HT1080 (cell line): Measurements from ENCODE around the gene PTPRN2. TPM values are rescaled to one million over a fixed set of nuclear protein-coding genes. Genes with fewer than 3 reads are reported as not detected.
"Not testable (repeated sequence)": the region's sequence is repeated elsewhere in the genome, so short reads cannot be mapped to it uniquely, and the experiment has no call there.

Experiments
- DNase-seq: peaks from one replicate; pipeline ENCODE4 v3.0.0-alpha.2; 2015; ENCODE audit warnings: low read depth
- total RNA-seq: library from RNA; depleted of rRNA; stranded (reverse); fragments of >200 nt; shearing (Covaris generic); gene quantifications from 2 replicates; pipeline ENCODE4 v1.2.3, GENCODE V29; 2014

Gene PTPRN2
- total RNA-seq, 1 experiment from 2014 or later: 0.31 TPM

GRCh38 chr7:158061884-158062656, 525.6 kb downstream of the PTPRN2 start:
- no peak for DNase-seq

GRCh38 chr7:158061026-158061630, 526.5 kb downstream of the PTPRN2 start:
- DNase-seq: no peak

GRCh38 chr7:158060216-158060615, 527.4 kb downstream of the PTPRN2 start:
- no peak for DNase-seq

GRCh38 chr7:158057446-158057845, 530.2 kb downstream of the PTPRN2 start:
- no peak for DNase-seq

GRCh38 chr7:158056761-158057160, 530.9 kb downstream of the PTPRN2 start:
- no peak for DNase-seq

GRCh38 chr7:158055726-158056510, 531.7 kb downstream of the PTPRN2 start:
- no peak for DNase-seq

GRCh38 chr7:158054611-158055010, 533.0 kb downstream of the PTPRN2 start:
- DNase-seq: no peak

- DNase-seq: no peak
These were observed 533.5 kb downstream of the PTPRN2 start for GRCh38 chr7:158054081-158054480.

- no peak for DNase-seq
These were observed 534.3 kb downstream of the PTPRN2 start for GRCh38 chr7:158053183-158053915.

GRCh38 chr7:158052381-158053060, 535.1 kb downstream of the PTPRN2 start:
- no peak for DNase-seq

GRCh38 chr7:158051776-158052175, 535.8 kb downstream of the PTPRN2 start:
- DNase-seq: no peak

- no peak for DNase-seq
These were observed 536.5 kb downstream of the PTPRN2 start for GRCh38 chr7:158050978-158051651.

GRCh38 chr7:158050441-158050977, 537.1 kb downstream of the PTPRN2 start:
- no peak for DNase-seq

- no peak for DNase-seq
These were observed 538.4 kb downstream of the PTPRN2 start for GRCh38 chr7:158049271-158049670.

GRCh38 chr7:158048569-158048968, 539.1 kb downstream of the PTPRN2 start:
- no peak for DNase-seq

GRCh38 chr7:158047391-158048059, 540.1 kb downstream of the PTPRN2 start:
- DNase-seq: no peak

- DNase-seq: not testable (repeated sequence)
These were observed 541.4 kb downstream of the PTPRN2 start for GRCh38 chr7:158046246-158046645.

- DNase-seq: no peak
These were observed 543.2 kb downstream of the PTPRN2 start for GRCh38 chr7:158044482-158044823.
